CD4-positive, alpha-beta T cell treated with Interleukin-6 at 100 ng/mL for 8 hours (primary cell): ENCODE results near the gene RNF217.
"Not testable (repeated sequence)": the region's sequence is repeated elsewhere in the genome, so short reads cannot be mapped to it uniquely, and the experiment has no call there.

Source experiments
- DNase-seq: peaks from one replicate; pipeline ENCODE4 v3.0.0-alpha.2; 2020; ENCODE audit warnings: mixed read lengths, low spot score

The RNF217 gene

DNA sequence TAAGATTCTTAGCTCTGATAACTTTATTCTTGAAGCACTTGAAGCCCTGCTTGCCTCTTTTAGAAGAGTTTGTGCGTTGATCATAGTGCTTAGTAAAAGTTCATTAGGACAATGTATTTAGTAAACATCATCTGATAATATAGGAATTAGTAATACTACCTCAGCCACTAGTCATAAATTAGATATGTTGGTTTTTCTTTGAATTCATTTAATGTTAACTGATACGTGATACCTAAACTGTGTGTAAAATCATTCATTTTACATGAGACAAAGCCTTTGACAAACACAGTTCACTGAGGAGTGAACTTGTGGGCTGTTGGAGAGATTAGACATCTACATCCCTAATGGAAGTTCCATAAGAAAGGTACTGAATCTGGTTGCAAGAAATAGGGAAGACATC is 91.6 kb downstream of the RNF217 start:
- no peak for DNase-seq

DNA sequence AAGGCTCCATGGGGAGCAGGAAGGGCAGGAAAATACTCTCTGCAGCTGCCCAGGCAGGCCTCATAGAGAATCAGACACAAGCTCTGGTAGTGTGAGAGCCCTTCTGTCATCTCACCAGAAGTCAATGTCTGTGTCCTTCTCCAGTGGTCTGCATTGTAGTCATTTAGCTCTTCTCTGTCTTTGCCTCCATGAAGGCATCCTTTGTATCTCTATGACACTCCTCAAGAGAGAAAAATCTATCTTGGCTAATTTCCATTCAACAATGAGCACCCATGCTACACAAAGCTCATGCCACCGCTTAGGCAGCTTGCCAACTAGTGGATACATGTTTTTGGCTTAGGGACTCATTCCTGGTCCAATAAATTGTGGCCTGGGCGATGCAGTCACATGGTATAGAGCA is 92.1 kb downstream of the RNF217 start:
- no peak for DNase-seq

DNA sequence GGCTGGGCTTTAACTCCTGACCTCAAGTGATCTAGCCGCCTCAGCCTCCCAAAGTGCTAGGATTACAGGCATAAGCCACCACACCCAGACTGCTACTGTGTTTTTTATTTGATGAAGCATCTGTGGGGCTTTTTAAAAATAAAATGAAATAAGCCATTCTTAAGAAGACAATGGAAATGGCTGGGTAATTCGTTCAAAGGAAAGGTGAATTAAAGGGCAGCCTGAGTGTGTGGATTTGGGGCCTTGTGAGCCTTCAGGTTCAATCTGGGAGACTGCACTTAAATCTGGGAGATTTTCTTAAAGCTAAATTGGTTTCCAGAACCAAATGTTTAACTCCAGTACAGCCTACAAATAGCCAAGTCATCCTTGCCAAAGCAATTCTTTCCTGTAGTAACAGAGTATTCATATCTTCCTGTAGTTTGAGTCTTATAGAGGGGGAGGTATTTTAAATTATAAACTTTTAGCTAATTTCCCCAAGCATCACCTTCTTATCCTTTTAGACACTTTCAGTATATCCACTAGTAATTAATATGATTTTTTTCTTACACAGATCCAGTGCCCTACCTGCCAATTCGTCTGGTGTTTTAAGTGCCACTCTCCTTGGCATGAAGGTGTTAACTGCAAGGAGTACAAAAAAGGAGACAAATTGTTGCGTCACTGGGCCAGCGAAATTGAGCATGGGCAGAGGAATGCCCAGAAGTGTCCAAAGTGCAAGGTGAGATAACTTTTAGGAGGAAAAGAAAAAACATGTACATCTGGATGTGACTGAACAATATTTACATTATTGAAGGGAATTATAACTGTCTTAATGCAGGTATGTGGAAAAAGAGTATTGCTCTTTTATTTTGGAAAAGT is 95.4 kb downstream of the RNF217 start:
- no peak for DNase-seq

DNA sequence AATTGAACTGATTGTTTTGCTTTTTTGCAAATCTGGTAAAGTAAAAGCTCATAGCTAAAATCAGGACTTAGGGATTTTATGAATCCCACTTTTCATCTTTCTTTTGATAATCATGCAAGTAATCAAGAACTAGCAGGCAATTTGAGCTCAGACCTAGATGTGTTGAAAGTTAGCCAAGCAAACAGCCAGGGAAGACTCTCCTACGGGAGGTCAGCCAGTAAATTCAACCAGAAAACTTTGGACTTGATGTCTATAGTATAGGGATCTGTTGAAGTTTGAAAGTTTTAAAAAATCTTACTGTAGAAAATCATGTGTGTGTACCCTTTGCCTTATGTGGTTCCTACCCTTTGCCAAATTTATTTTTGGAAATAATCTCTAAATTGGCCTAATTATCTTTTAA is 96.3 kb downstream of the RNF217 start:
- DNase-seq = no peak

DNA sequence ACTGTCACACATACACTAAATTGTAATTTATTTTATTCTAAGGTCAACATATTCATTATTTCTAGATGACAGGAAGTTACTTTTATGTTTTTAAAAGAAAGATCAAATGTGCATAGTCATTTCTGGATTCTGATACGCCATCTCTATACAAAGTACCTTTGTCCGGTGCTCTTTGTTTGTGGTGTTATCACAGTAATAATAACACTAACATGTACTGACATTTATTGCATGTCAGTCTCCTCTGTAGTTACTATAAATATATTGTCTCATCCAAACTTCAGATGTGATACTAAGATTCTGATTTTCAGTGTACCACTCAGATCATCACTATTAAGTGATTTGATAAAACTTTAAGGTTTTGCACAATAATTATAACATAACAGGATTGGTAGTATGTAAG is 101.1 kb downstream of the RNF217 start:
- no peak for DNase-seq

DNA sequence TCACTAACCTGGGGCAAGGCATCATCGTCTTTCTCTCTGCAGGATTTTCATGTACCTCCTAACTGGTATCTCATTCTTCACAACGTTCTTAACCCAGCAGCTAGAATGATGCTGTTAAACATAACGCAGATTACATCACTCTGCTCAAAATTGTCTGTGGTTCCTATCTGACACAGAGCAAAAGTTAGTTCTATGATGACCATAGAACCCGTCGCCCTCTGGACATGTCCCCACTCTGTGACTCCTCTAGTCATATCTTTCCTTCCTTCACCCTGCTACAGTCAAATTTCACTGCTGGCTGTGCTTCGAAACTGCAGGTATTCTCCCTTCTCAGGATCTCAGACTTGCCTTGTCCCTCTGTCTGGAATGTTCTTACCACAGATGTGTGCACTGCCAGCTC is 103.9 kb downstream of the RNF217 start:
- DNase-seq = no peak

DNA sequence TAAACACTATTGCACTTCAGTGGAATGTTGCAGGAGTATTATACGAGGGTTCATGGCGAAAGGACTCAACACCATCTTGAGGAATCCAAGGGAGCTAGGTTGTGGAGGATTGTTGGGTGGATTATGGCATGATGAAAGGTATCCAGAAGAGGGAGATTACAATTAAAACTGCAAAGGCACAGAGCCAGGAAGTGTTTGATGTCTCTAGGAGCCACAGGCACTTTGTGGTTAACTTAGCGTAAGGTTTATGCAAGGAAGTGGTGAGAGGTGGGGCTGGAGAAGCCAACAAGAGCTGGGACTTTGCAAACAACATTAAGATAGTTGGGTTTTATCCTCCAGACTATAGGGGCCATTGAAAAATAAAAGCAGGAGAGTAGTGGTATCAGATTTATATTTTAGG is 104.7 kb downstream of the RNF217 start:
- DNase-seq = peak; percentile 60

DNA sequence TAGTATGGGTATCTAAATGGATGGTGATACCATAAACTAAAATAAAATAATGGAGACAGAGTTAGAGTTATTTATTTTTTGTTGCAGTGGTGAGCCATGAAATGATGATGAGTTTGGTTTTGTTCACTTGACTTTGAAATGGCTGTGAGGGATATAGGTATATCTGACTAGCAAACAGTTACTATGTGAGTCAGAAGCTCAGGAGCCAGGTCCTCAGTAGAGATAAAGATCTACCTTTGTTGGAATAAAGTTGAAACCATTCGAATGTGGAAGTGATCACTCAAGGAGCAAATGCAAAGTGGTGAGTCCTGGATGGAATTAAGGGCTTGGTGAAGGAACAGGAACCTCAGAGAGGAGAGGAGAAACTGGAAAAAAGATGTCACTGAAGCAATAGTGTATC is 105.3 kb downstream of the RNF217 start:
- DNase-seq = no peak

DNA sequence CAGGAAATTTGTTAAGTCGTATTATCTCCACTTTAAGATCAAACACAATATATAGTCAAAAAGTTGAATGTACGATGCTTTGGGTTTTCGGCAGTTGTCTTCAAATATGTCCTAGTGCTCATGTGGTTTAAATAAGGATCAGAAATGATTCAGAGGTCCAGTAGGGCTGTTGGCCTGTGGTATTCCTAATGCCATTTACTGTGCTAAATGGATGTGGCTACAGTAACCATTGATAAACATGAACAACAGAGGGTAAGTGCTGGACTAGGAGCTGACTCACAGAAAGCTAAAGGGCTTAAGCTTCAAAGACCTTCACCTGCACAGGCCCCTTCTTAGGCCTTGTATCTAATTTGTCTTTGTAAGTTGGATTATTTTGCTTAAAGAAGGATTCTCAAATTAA is 110.8 kb downstream of the RNF217 start:
- DNase-seq = no peak

DNA sequence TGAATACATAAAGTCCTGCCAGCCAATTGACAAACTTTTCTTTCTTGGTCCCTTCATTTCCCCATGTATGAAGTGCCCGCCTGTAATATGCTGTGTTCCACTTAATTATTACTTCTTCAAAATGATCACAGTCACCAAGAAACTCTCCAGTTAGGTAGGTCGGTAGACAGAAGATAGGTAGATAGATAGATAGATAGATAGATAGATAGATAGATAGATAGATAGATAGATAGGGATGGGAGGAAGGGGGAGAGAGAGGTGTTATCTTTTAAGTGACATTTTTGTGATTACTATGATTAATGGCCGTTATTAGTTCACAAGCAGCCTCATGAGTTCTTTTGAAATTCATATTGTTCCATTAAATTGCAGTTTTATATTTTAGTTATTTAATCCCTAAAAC is 111.9 kb downstream of the RNF217 start:
- DNase-seq = no peak

DNA sequence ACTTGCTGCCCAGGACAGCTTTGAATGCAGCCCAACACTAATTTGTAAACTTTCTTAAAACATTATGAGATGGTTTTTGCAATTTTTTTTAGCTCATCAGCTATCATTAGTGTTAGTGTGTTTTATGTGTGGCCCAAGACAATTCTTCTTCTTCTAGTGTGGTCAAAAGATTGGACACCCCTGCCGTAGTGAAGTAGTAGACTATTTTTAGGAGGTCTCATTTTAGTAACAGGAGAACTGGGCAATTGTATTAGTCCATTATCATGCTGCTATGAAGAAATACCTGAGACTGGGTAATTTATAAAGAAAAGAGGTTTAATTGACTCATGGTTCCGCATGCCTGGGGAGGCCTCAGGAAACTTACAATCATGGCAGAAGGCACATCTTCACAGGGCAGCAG is 112.8 kb downstream of the RNF217 start:
- DNase-seq = not testable (repeated sequence)

DNA sequence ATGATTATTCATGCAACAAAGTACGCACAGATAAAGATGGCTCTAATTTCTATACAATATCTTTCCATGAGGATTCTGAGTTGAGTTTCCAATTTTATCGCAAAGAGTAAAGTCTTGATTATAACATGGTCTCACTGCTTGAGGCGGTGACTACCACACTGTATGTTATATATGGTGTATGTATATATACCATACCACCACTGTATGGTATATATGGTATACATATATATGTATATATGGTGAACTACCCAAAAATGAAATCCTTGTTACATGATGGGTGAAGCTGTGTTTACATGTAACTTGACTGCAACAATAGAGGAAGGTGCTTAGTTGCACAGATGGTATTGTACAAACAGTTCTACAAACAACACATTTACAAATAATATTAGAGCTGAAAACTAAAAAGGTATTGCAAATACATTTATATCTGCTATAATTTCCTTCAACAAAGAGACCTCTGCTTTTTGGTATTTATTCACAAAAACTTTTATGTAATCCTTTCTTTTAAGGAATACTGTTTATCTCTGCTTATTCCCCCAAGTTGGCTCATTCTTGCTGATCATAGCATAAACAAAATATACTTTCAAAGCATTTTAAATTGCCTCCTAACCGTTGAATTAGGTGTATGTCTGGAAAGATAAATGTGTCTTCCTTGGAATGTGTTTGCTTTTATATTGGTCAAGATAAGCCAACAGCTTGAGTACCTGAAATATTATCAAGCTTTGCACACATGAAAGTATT is 113.7 kb downstream of the RNF217 start:
- no peak for DNase-seq

DNA sequence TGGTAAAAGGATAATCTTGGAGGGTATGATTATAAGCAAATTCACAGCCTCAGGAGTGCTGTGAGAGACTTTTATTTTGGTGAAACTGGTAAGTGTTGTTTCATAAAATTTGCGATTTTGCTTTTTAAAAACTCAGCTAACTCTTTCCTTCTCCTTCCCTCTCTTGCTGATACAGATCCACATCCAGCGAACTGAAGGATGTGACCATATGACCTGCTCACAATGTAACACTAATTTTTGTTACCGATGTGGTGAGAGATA is 114.2 kb downstream of the RNF217 start:
- DNase-seq = no peak

DNA sequence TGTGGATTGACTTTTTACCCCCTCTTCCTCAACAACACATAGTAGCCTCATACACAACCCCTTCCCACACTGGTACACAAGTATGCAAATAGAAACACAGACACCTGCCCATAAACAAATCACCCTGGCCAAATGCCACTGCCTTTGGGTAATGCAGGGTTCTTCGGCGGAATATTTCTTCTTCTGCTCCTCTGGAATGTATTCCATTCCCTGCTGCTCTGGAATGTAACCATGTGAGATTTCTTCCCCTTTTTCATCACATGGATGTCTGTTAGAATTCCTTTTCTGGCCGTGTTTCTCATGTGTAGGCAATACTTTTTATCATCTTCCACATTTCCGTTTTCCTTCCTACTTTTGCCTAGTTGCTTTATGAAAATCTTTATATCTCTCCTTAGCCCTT is 115.2 kb downstream of the RNF217 start:
- no peak for DNase-seq

DNA sequence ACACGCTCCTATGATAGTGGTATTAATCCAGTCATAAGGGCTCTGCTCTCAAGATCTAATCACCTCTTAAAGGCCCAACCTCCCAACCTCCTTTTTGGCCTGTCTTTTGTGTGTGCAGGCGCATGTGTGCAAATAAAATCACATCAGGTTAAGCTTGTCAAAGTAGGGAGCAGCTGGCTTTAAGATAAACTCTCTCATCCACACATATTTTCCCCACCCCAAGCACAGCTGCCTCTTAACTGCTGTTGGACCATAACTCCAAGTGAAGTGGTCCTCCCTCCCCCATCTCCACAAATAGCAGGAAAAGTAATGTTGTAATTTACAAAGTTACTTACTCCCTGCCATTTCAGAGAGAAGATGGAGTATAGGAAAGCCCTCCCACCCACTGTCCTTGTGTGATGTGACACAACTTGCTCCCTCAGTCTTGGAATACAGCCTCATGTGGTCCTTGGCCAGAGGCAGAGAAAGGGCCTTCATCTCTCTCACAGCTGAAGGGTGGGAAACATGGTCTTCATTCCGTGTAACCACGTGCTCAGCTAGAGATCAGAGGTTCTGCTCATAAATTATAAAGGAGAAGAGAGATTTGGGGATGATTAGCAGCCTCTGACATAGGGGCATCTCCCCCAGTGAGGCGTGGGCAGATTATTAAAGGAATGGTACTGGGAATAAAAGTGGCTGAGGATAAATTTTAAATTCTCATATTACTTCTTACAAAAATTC is 116.5 kb downstream of the RNF217 start:
- no peak for DNase-seq

DNA sequence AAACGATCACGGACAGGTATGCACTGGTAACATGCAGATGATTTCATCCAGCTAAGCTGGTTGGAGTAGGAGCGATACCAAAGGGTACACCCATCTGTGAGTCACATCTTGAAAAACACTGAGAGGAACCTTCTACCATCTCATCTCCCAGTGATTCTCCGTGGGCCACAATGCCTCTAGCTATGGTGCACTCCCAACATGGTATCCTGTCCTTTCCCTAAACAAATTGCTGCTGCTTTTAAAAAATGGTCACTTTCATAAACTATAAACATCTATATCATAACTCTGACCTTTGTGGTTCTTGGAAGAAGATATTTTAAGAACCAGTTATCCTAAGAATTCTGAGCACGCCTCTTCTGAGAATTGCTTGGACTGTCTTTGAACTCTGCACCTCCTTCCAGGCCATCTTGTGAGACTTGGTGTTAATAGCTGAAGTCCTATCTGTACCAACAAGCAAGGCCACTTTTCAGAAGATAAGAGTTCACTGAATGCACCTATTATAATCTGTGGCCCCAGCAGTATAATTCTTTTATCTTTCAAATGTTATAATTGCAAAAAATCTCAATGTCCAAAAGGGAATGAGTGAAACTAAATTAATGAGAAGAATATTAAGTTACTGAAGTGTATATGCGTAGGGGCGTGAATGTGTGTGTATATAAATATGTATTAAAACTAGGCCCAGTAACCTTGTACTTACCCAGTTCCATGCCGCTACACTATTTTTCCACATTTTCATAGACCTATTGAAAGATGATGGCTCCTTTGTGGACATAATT is 120.9 kb downstream of the RNF217 start:
- DNase-seq = no peak

DNA sequence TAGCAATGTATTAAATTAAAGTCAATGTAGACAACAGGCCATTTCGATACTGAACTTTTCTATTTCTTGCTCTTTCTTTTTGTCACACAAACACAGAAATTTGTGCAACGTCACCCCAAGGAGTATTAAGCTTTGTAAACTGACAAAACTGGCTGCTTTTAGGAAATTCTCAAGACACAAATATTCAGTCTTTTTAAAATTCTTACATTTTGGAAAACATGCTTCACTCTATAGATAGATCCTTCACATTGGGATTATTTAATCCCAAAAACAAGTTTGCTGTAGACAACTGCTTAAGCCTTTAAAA is 121.4 kb downstream of the RNF217 start:
- no peak for DNase-seq

DNA sequence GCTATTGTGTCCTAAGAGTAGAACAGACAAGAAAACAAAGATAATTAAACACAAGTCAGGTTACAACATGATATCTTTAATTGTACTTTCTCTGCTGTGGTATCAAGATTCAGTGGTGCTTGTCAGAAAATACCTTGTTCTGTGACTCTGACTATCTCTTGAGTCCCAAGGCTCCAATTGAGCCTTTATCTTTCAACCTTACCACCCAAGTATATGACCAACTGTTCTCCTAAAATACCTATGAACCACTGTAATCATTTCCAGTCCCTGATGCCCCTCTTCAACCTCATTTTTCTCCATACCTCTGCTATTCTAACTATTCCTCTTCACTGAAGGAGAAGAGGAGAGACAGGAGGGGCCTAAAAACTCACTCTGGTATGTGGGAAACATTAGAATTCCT is 124.5 kb downstream of the RNF217 start:
- DNase-seq = no peak

DNA sequence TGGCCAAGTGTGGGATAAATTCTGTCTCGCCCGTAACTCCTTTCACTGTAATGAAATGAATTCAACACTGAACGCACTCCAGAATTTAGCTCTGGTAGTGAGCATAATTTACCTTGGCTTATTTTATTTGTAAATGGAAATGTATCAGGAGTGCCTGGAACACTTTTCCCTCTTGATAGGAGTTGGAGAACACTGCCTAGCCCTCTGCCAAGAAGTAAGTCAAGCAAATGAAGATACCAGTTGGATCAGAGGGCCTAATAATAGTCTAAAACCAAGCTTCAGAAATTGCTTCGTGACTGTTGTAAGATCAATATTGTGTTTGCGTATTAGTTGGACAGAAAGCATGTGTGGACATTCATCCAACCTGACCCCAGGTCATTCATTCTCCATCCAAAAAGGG is 126.7 kb downstream of the RNF217 start:
- DNase-seq = no peak

DNA sequence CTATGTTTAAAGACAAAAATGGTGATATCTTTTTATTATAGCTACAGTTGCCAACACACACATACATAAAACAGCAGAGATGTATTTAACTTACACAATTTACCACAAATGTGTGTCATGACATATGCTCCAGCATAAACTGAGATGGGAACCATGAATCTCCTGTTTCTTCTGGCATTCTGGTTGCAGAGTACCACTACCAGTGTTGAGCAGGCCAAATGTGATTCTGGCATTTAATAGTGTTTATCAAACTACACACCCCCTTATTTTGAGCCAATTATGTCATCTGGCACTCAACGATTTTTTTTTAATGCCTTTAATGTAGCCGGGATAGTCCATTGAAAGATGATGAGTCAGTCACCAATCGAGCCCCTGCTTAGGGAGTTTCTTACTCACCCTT is 132.3 kb downstream of the RNF217 start:
- DNase-seq = no peak

DNA sequence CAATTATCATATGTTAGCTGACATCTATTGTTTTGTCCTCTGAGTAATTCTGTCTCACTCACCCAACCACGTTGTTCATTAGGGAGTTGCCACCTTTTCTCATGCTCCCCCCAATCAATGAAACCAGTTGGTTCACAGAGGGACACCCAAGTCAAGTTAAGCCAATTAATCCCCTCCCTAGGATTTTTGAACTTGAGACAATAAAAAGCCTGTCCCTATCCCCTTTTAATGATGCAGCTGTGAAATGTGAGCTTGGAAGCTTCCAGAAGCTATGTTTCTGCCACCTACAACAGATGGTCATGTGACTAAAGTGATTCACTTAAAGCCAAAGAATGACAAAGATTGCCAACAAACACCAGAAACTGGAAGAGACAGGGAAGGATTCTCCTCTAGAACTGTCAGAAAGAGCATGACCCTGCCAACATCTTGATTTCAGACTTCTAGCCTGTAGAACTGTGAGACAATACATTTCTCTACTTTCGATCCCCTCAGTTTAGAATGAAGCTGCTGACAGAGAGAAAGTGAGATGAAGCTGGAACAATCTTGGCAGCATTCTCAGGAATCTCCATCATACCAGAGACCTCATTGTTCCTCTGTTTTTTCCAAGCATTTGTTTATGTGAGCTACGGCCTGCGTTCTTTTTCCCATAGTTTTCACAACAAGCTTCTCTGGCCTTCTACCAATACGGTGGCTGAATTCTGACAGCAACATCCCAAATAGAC is 133.5 kb downstream of the RNF217 start:
- DNase-seq = no peak

DNA sequence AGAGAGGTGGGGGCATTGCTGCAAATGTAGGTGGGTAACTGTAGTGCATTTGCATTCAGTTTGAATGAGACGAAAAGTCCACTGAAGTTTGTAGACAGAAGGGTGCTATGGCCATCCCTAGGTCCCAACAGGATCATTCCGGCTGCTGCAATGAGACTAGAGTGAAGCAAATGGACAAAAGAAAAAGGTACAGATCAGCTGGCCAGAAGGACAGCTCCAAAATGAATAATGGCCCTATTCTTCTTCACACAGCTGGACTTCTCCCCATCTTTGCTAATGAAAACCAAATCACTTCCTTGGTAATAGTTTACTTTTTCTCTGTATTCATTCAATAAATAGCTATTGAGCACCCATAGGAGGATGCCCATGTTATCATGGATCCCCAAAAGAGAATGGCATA is 134.9 kb downstream of the RNF217 start:
- DNase-seq = no peak
